Measurements from ENCODE around the gene PWWP2A. TPM values are rescaled to one million over a fixed set of nuclear protein-coding genes. Genes with fewer than 3 reads are reported as not detected.
"Not testable (repeated sequence)": the region's sequence is repeated elsewhere in the genome, so short reads cannot be mapped to it uniquely, and the experiment has no call there.

The PWWP2A gene
- total and polyA plus RNA-seq, 2 donors (not counting 1 experiment from before 2014, with no cell fraction given) = 10.4 to 17.0 TPM

GRCh38 chr5:160161626-160162025, 42.4 kb upstream of the PWWP2A start:
- no peaks in the 10 kb centered on the region for H4K20me1 ChIP-seq (ENCODE audit: control insufficient read depth, extremely low read depth, insufficient read depth, low read length)
- H3K4me1 ChIP-seq (ENCODE audit: control insufficient read depth, extremely low read depth, insufficient read depth, low read length) = peaks cover 15% of the 10 kb centered on the region
- no peaks in the 10 kb centered on the region for H3K36me3 ChIP-seq (ENCODE audit: control insufficient read depth, insufficient read depth, low read length)
- H2AFZ ChIP-seq (ENCODE audit: low read length) = no peak overlapping the region
- H3K4me2 ChIP-seq (ENCODE audit: extremely low read depth, insufficient read depth, low read length) = no peak overlapping the region
- no peaks in the 10 kb centered on the region for H3K79me2 ChIP-seq (ENCODE audit: control insufficient read depth, insufficient read depth, low read length)
- DNase-seq (ENCODE audit: low read depth in 2 of 2) = no peak
- H3K27ac ChIP-seq (ENCODE audit: insufficient read depth, low read length) = no peak overlapping the region
- no peak for TF ChIP-seq CTCF (conservative IDR thresholded peaks at IDR 0.05 in 1 of 2, IDR thresholded peaks at IDR 0.05 in 1 of 2; ENCODE audit: low read depth in 1 of 2, low read length in 2 of 2)
- TF ChIP-seq EZH2 (IDR thresholded peaks at IDR 0.05; ENCODE audit: low read length, missing control alignments) = no peak
- no peak overlapping the region for H3K4me3 ChIP-seq (replicated peaks in 1 of 4; ENCODE audit: control extremely low read depth in 1 of 4, insufficient read depth in 1 of 4, low read depth in 3 of 4, low read length in 4 of 4)
- H3K9me3 ChIP-seq (ENCODE audit: control insufficient read depth, insufficient read depth, low read depth, low read length) = no peaks in the 10 kb centered on the region
- no peaks in the 10 kb centered on the region for H3K27me3 ChIP-seq (ENCODE audit: control insufficient read depth, insufficient read depth, low read length)
- H3K9ac ChIP-seq (ENCODE audit: insufficient read depth, low read length) = no peak overlapping the region

GRCh38 chr5:160160875-160161274, 41.6 kb upstream of the PWWP2A start:
- not testable (repeated sequence) for H3K4me1 ChIP-seq (ENCODE audit: control insufficient read depth, extremely low read depth, insufficient read depth, low read length); H3K36me3 ChIP-seq (ENCODE audit: control insufficient read depth, insufficient read depth, low read length); H3K9ac ChIP-seq (ENCODE audit: insufficient read depth, low read length); H3K27ac ChIP-seq (ENCODE audit: insufficient read depth, low read length); H3K9me3 ChIP-seq (ENCODE audit: control insufficient read depth, insufficient read depth, low read depth, low read length); H4K20me1 ChIP-seq (ENCODE audit: control insufficient read depth, extremely low read depth, insufficient read depth, low read length); DNase-seq (ENCODE audit: low read depth in 2 of 2); H3K27me3 ChIP-seq (ENCODE audit: control insufficient read depth, insufficient read depth, low read length); H3K79me2 ChIP-seq (ENCODE audit: control insufficient read depth, insufficient read depth, low read length)
- Histone ChIP-seq H2AFZ (ENCODE audit: low read length) (peak overlapping the region; percentile 75), H3K4me3 (replicated peaks in 1 of 4; ENCODE audit: control extremely low read depth in 1 of 4, insufficient read depth in 1 of 4, low read depth in 3 of 4, low read length in 4 of 4) (peak overlapping the region in 1 of 4 experiments; percentile 17), H3K4me2 (ENCODE audit: extremely low read depth, insufficient read depth, low read length) (peak overlapping the region; percentile 62)

DNA sequence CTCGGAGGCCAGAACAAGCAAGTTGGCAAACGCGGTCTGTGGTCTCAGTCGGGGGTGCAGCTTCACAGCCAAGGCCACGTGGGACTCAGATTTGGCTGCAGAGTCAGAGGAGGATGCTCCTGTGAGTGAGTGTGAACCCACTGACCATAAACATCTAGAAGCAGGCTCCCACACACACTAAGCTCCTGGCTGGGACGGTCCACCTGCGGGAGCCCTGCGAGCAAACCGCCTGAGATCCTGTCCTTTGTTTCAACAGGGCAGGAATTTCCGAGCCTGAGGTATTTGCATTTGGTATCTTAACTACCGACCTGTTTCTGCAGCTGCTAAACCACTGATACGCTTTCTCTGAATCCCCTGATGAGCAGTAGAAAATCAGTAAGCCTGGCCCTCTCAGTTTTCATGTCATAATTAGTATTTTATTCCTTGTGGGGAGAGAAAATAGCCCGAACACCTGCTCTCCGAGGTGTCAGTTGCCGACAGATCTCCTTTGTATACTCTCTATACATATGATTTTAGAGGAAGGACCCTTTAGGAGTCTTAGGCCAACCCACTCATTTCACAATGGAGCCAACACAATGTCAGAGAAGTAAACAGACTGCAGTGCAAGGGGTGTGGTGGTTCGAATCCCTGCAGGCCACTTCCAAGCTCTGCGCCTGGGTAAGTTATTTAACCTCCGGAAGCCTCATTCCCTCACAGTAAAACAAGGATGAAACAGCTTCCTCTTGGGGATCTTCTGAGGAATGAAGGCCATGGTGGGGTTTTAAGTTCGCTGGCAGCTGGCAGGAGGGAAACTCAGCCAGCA, 40.9 kb upstream of the PWWP2A start:
- peak overlapping the region; percentile 62 for H3K4me2 ChIP-seq (ENCODE audit: extremely low read depth, insufficient read depth, low read length)
- H3K79me2 ChIP-seq (ENCODE audit: control insufficient read depth, insufficient read depth, low read length) = no peaks in the 10 kb centered on the region
- DNase-seq (ENCODE audit: low read depth in 2 of 2) = peak in 1 of 2 donors; percentile 53
- H3K9ac ChIP-seq (ENCODE audit: insufficient read depth, low read length) = no peak overlapping the region
- no peak for TF ChIP-seq EZH2 (IDR thresholded peaks at IDR 0.05; ENCODE audit: low read length, missing control alignments)
- TF ChIP-seq CTCF (conservative IDR thresholded peaks at IDR 0.05 in 1 of 2, IDR thresholded peaks at IDR 0.05 in 1 of 2; ENCODE audit: low read depth in 1 of 2, low read length in 2 of 2) = no peak
- H3K4me3 ChIP-seq (replicated peaks in 1 of 4; ENCODE audit: control extremely low read depth in 1 of 4, insufficient read depth in 1 of 4, low read depth in 3 of 4, low read length in 4 of 4) = peak overlapping the region in 1 of 4 experiments; percentile 17
- H3K27ac ChIP-seq (ENCODE audit: insufficient read depth, low read length) = no peak overlapping the region
- peaks cover 6% of the 10 kb centered on the region for H3K4me1 ChIP-seq (ENCODE audit: control insufficient read depth, extremely low read depth, insufficient read depth, low read length)
- H3K27me3 ChIP-seq (ENCODE audit: control insufficient read depth, insufficient read depth, low read length) = no peaks in the 10 kb centered on the region
- peak overlapping the region; percentile 75 for H2AFZ ChIP-seq (ENCODE audit: low read length)
- no peaks in the 10 kb centered on the region for H4K20me1 ChIP-seq (ENCODE audit: control insufficient read depth, extremely low read depth, insufficient read depth, low read length)
- H3K9me3 ChIP-seq (ENCODE audit: control insufficient read depth, insufficient read depth, low read depth, low read length) = no peaks in the 10 kb centered on the region
- H3K36me3 ChIP-seq (ENCODE audit: control insufficient read depth, insufficient read depth, low read length) = no peaks in the 10 kb centered on the region

Data from fibroblast of lung (primary cell).